GM06990 (cell line): ENCODE results near the gene SHD.
"Not testable (repeated sequence)": the region's sequence is repeated elsewhere in the genome, so short reads cannot be mapped to it uniquely, and the experiment has no call there.

Experiments used
- DNase-seq: peaks from one replicate; pipeline ENCODE4 v3.0.0-alpha.2; 2011; ENCODE audit not compliant: insufficient read length; ENCODE audit errors: extremely low read depth
- H3K27me3 ChIP-seq: replicated peaks from 2 replicates; pipeline ENCODE4 v1.6.0; 2011; ENCODE audit warnings: low read length; ENCODE audit not compliant: control insufficient read depth, insufficient read depth
- H3K36me3 ChIP-seq: 2 replicates; pipeline ENCODE4 v1.5.1; 2011; ENCODE audit warnings: low read length; ENCODE audit not compliant: control insufficient read depth, insufficient read depth
- H3K4me3 ChIP-seq: replicated peaks from 2 replicates; pipeline ENCODE4 v1.5.1; 2011; ENCODE audit warnings: low read depth, mild to moderate bottlenecking, control low read depth, low read length
- CTCF ChIP-seq: IDR thresholded peaks from 2 replicates; pipeline ENCODE4 v1.5.1; 2011; ENCODE audit warnings: low read length, control low read depth, mild to moderate bottlenecking, inconsistent platforms; ENCODE audit not compliant: insufficient read depth, poor library complexity, severe bottlenecking

The SHD gene

GRCh38 chr19:4326215-4326836, 47.3 kb downstream of the SHD start:
- DNase-seq, result no peak
- Histone ChIP-seq H3K4me3 (no peak overlapping the region), H3K36me3 (no peaks in the 10 kb centered on the region), H3K27me3 (no peaks in the 10 kb centered on the region)
- no peak for TF ChIP-seq CTCF

GRCh38 chr19:4326837-4327251, 47.8 kb downstream of the SHD start:
- H3K27me3 ChIP-seq, result no peaks in the 10 kb centered on the region
- H3K36me3 ChIP-seq, result no peaks in the 10 kb centered on the region
- no peak overlapping the region for H3K4me3 ChIP-seq
- DNase-seq, result no peak
- no peak for TF ChIP-seq CTCF

GRCh38 chr19:4327252-4327876, 48.3 kb downstream of the SHD start:
- Histone ChIP-seq H3K27me3 (no peaks in the 10 kb centered on the region), H3K36me3 (no peaks in the 10 kb centered on the region), H3K4me3 (no peak overlapping the region; the same call in 1 of the 2 replicates)
- DNase-seq, result peak; percentile 83
- TF ChIP-seq CTCF, result no peak

- DNase-seq, result no peak
- Histone ChIP-seq H3K4me3 (peak overlapping the region; percentile 33), H3K27me3 (no peaks in the 10 kb centered on the region), H3K36me3 (no peaks in the 10 kb centered on the region)
- TF ChIP-seq CTCF, result no peak
Observed at GRCh38 chr19:4327877-4328242, 48.8 kb downstream of the SHD start.

GRCh38 chr19:4328243-4328990, 49.4 kb downstream of the SHD start:
- Histone ChIP-seq H3K27me3 (no peaks in the 10 kb centered on the region), H3K4me3 (peak overlapping the region; percentile 55), H3K36me3 (no peaks in the 10 kb centered on the region)
- peak; percentile 96 for DNase-seq
- TF ChIP-seq CTCF, result no peak

GRCh38 chr19:4328991-4329681, 50.1 kb downstream of the SHD start:
- DNase-seq, result peak; percentile 65
- peak overlapping the region; percentile 55 for H3K4me3 ChIP-seq
- H3K36me3 ChIP-seq, H3K27me3 ChIP-seq: not testable (repeated sequence)
